OCI-LY1 (cell line): ENCODE measurements around the gene PCNX2.

ENCODE experiments used
- H2AFZ ChIP-seq: fragments of 200-600 bp; sonication (generic), shearing (Covaris generic); 2 replicates; pipeline ENCODE4 v1.6.0; 2014; ENCODE audit warnings: antibody characterized with exemption, mild to moderate bottlenecking, low read length
- H3F3A ChIP-seq: fragments of 200-600 bp; sonication (generic), shearing (Covaris generic); 2 replicates; pipeline ENCODE4 v1.6.0; 2014; ENCODE audit warnings: mild to moderate bottlenecking, antibody characterized with exemption, low read length, moderate library complexity; ENCODE audit not compliant: insufficient read depth
- H3K27ac ChIP-seq: fragments of 200-600 bp; sonication (generic); 2 replicates; pipeline ENCODE4 v1.5.1; 2014; ENCODE audit warnings: low read length, mixed run types, mild to moderate bottlenecking, low read depth; ENCODE audit not compliant: poor library complexity, severe bottlenecking
- H3K27me3 ChIP-seq: fragments of 200-600 bp; sonication (generic); 2 replicates; pipeline ENCODE4 v1.6.0; 2014; ENCODE audit warnings: antibody characterized with exemption, mild to moderate bottlenecking, low read length, moderate library complexity; ENCODE audit not compliant: insufficient read depth
- H3K36me3 ChIP-seq: fragments of 200-600 bp; sonication (generic); 2 replicates; pipeline ENCODE4 v1.6.1; 2014; ENCODE audit warnings: mild to moderate bottlenecking, antibody characterized with exemption, low read length, moderate library complexity, mixed read lengths; ENCODE audit not compliant: insufficient read depth
- H3K4me1 ChIP-seq: fragments of 200-600 bp; sonication (generic); 2 replicates; pipeline ENCODE4 v1.5.1; 2014; ENCODE audit warnings: mild to moderate bottlenecking, low read length, moderate library complexity; ENCODE audit not compliant: insufficient read depth, severe bottlenecking
- H3K4me2 ChIP-seq: fragments of 200-600 bp; sonication (generic), shearing (Covaris generic); 2 replicates; pipeline ENCODE4 v1.6.1; 2014; ENCODE audit warnings: low read length
- H3K4me3 ChIP-seq: fragments of 200-600 bp; sonication (generic); 2 replicates; pipeline ENCODE4 v1.5.1; 2014; ENCODE audit warnings: low read length, low read depth, mild to moderate bottlenecking, mixed read lengths; ENCODE audit not compliant: poor library complexity, severe bottlenecking
- H3K79me2 ChIP-seq: fragments of 200-600 bp; shearing (Covaris generic); 2 replicates; pipeline ENCODE4 v1.6.1; 2016; ENCODE audit warnings: mixed run types, low read length, mixed read lengths; ENCODE audit not compliant: insufficient read depth
- H3K9ac ChIP-seq: fragments of 200-600 bp; sonication (generic), shearing (Covaris generic); 2 replicates; pipeline ENCODE4 v1.6.1; 2014; ENCODE audit warnings: mild to moderate bottlenecking, low read length, mixed read lengths
- H3K9me2 ChIP-seq: fragments of 200-600 bp; sonication (generic), shearing (Covaris generic); 2 replicates; pipeline ENCODE4 v1.6.1; 2014; ENCODE audit warnings: low read depth, mild to moderate bottlenecking, low read length, mixed read lengths
- H3K9me3 ChIP-seq: fragments of 200-600 bp; shearing (Covaris generic); 2 replicates; pipeline ENCODE4 v1.6.1; 2014; ENCODE audit warnings: low read length, mixed read lengths
- H4K20me1 ChIP-seq: fragments of 200-600 bp; sonication (generic), shearing (Covaris generic); 2 replicates; pipeline ENCODE4 v1.6.0; 2016; ENCODE audit warnings: mild to moderate bottlenecking, low read length; ENCODE audit not compliant: insufficient read depth
- EZH2 ChIP-seq: fragments of 200-600 bp; sonication (generic), shearing (Covaris generic); IDR thresholded peaks from 2 replicates; pipeline ENCODE4 v1.8.0; 2017; ENCODE audit warnings: borderline replicate concordance, mixed run types, mild to moderate bottlenecking, antibody characterized with exemption, low read length, moderate library complexity, mixed read lengths
- TF ChIP-seq, protein P1 (sequence below): fragments of 200-600 bp; sonication (generic), shearing (Covaris generic); IDR thresholded peaks from 2 replicates; pipeline ENCODE4 v1.5.1; 2017; ENCODE audit warnings: mild to moderate bottlenecking, antibody characterized with exemption, low read length, moderate library complexity, mixed read lengths

PCNX2 gene

DNA sequence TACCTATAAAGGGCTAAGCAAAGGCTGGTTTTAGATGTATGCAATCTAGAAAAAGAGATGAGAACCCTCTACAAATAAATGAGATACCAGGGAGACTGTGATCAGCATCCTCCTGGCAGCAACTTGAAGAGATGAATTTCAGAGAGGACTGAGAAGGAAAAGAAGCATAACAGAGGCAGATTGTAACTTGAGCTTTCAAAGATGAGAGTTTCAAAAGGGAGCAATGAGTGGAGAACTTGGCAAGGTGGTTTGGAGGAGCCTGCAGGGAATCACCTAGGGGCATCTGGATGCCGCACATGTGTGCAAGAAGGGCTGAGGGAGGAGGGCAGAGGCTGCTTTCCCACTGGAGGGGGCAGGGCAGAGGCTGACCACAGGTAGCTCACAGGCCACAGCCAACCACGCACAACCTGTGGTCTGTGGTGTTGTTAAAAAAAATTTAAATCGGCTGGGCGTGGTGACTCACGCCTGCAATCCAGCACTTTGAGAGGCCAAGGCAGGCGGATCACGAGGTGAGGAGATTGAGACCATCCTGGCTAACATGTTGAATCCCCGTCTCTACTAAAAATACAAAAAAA, 50.2 kb downstream of the PCNX2 start:
- H3K9ac ChIP-seq, result no peak overlapping the region
- no peaks in the 10 kb centered on the region for H3K4me1 ChIP-seq
- H3K27ac ChIP-seq, result no peak overlapping the region
- H2AFZ ChIP-seq, result no peak overlapping the region
- no peak overlapping the region for H3K4me3 ChIP-seq
- no peak for TF ChIP-seq EZH2
- TF ChIP-seq, protein P1, sequence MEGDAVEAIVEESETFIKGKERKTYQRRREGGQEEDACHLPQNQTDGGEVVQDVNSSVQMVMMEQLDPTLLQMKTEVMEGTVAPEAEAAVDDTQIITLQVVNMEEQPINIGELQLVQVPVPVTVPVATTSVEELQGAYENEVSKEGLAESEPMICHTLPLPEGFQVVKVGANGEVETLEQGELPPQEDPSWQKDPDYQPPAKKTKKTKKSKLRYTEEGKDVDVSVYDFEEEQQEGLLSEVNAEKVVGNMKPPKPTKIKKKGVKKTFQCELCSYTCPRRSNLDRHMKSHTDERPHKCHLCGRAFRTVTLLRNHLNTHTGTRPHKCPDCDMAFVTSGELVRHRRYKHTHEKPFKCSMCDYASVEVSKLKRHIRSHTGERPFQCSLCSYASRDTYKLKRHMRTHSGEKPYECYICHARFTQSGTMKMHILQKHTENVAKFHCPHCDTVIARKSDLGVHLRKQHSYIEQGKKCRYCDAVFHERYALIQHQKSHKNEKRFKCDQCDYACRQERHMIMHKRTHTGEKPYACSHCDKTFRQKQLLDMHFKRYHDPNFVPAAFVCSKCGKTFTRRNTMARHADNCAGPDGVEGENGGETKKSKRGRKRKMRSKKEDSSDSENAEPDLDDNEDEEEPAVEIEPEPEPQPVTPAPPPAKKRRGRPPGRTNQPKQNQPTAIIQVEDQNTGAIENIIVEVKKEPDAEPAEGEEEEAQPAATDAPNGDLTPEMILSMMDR, result no peak
- H3K9me2 ChIP-seq, result no peaks in the 10 kb centered on the region
- H4K20me1 ChIP-seq, result no peaks in the 10 kb centered on the region
- H3K27me3 ChIP-seq, result no peaks in the 10 kb centered on the region
- H3K79me2 ChIP-seq, result no peaks in the 10 kb centered on the region
- no peak overlapping the region for H3K4me2 ChIP-seq
- H3K36me3 ChIP-seq, result no peaks in the 10 kb centered on the region
- no peaks in the 10 kb centered on the region for H3F3A ChIP-seq
- no peaks in the 10 kb centered on the region for H3K9me3 ChIP-seq

DNA sequence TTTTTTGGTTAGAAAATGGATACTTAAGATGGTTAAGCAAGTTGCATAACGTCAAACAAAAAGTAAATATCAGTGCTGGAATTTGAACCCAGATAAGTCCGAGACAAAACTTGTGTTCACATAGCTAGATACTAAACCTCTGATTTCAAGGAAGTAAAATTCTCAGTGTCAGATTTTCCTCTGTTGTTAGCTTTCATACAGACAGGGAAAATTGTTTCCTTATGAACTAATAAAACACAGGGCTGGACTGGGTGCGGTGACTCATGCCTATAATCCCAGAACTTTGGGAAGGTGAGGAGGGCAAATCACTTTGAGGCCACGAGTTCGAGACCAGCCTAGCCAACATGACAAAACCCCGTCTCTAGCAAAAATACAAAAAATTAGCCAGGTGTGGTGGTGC, 51.3 kb downstream of the PCNX2 start:
- Histone ChIP-seq H2AFZ (no peak overlapping the region), H3K9me2 (no peaks in the 10 kb centered on the region), H3K4me1 (no peaks in the 10 kb centered on the region), H3K79me2 (no peaks in the 10 kb centered on the region), H3K9ac (no peak overlapping the region), H3K4me2 (no peak overlapping the region), H3K4me3 (no peak overlapping the region), H3F3A (no peaks in the 10 kb centered on the region), H4K20me1 (no peaks in the 10 kb centered on the region), H3K27me3 (no peaks in the 10 kb centered on the region), H3K9me3 (no peaks in the 10 kb centered on the region), H3K27ac (no peak overlapping the region), H3K36me3 (no peaks in the 10 kb centered on the region)
- TF ChIP-seq, protein P1, result no peak

DNA sequence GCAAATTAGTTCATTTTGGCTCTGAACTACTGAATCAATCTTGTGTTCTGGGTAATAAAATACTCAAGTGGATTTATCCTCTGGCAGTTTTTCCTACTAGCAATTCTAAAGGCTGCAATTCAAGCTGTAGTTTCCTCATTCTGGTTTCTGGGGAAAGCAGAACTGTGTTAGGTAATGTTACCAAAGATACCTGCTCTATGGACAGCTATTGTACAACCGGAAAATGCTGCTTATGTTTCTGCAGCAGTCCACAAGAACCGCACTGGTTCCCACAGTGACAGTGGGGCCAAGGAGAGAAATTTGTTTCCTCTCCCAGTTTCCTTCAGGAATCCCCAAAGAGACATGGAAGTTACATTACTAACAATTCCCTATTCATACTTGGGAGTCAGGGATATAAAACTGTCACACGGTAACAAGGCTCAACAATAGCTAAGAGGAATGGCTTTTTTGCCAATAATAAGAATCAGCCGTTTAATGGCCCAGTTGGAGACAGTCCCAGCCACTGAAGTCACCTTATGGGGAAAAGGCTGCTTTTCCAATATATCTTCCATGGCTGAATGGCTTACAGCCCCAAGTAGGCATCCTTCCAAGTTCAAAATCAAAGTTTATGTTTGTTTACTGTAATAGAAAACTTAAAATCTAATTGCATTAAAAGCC, 52.6 kb downstream of the PCNX2 start:
- H3K4me2 ChIP-seq, result no peak overlapping the region
- no peaks in the 10 kb centered on the region for H3K9me2 ChIP-seq
- no peaks in the 10 kb centered on the region for H4K20me1 ChIP-seq
- H3K27ac ChIP-seq, result no peak overlapping the region
- H2AFZ ChIP-seq, result no peak overlapping the region
- H3F3A ChIP-seq, result no peaks in the 10 kb centered on the region
- H3K36me3 ChIP-seq, result no peaks in the 10 kb centered on the region
- TF ChIP-seq, protein P1, result no peak
- no peak for TF ChIP-seq EZH2
- no peaks in the 10 kb centered on the region for H3K4me1 ChIP-seq
- no peak overlapping the region for H3K9ac ChIP-seq
- H3K27me3 ChIP-seq, result no peaks in the 10 kb centered on the region
- no peaks in the 10 kb centered on the region for H3K79me2 ChIP-seq
- no peaks in the 10 kb centered on the region for H3K9me3 ChIP-seq
- no peak overlapping the region for H3K4me3 ChIP-seq
